K562 (cell line): Measurements from ENCODE around the gene ZNF862. TPM values are rescaled to one million over a fixed set of nuclear protein-coding genes. Genes with fewer than 3 reads are reported as not detected.

Source experiments
- AFF1 ChIP-seq, 2 experiments: fragments of 450-650 bp; IDR thresholded peaks; 2 replicates each; pipeline ENCODE4 v1.6.1; 2018; ENCODE audit warnings: mild to moderate bottlenecking in 2 of 2, low read depth in 1 of 2; ENCODE audit not compliant: partially characterized antibody in 2 of 2
- CBFB ChIP-seq: sonication (generic); formaldehyde crosslinking; IDR thresholded peaks from 2 replicates; pipeline ENCODE4 v1.4.0; 2020; ENCODE audit warnings: mild to moderate bottlenecking, missing genetic modification reagents
- CHCHD3 ChIP-seq: fragments of 250-450 bp; sonication (Bioruptor Pico); IDR thresholded peaks from 2 replicates; pipeline ENCODE4 v2.1.2; 2022; ENCODE audit warnings: mild to moderate bottlenecking
- FOSL1 ChIP-seq: fragments of 200-800 bp; sonication (Bioruptor generic); conservative IDR thresholded peaks from 2 replicates; pipeline ENCODE4 v1.6.1; 2016; ENCODE audit warnings: missing genetic modification characterization, missing compliant biosample characterization
- GATA2 ChIP-seq: sonication (generic); formaldehyde crosslinking; IDR thresholded peaks from 2 replicates; pipeline ENCODE4 v1.4.0; 2020; ENCODE audit warnings: mild to moderate bottlenecking, missing genetic modification reagents
- NELFE ChIP-seq: IDR thresholded peaks from 2 replicates; pipeline ENCODE4 v1.6.1; 2011; ENCODE audit warnings: mild to moderate bottlenecking; ENCODE audit not compliant: insufficient read depth, insufficient read length
- NR2C2 ChIP-seq, 2 experiments: fragments of 200-800 bp in 1 of 2; sonication (Bioruptor generic) in 1 of 2; sonication (generic) in 1 of 2; formaldehyde crosslinking in 1 of 2; IDR thresholded peaks; 2 replicates each; pipeline versions ENCODE4 v1.6.1 to v1.8.0; 2016 to 2022; ENCODE audit warnings: mild to moderate bottlenecking in 1 of 2, missing compliant biosample characterization in 1 of 2, missing genetic modification characterization in 1 of 2, missing genetic modification reagents in 1 of 2
- POLR2A ChIP-seq: fragments of 450-650 bp; conservative IDR thresholded peaks from 2 replicates; pipeline ENCODE4 v1.6.1; 2016
- PRDM10 ChIP-seq: fragments of 450-650 bp; IDR thresholded peaks from 2 replicates; pipeline ENCODE4 v1.6.1; 2018; ENCODE audit not compliant: partially characterized antibody
- RBFOX2 ChIP-seq: fragments of 200-400 bp; formaldehyde crosslinking; IDR thresholded peaks from 2 replicates; pipeline ENCODE4 v1.6.1; 2017; ENCODE audit warnings: low read depth, mild to moderate bottlenecking, low read length, moderate library complexity
- TGIF2 ChIP-seq: sonication (generic); formaldehyde crosslinking; IDR thresholded peaks from 2 replicates; pipeline ENCODE4 v1.8.1; 2022; ENCODE audit warnings: mild to moderate bottlenecking, missing genetic modification reagents, moderate library complexity
- THAP7 ChIP-seq: fragments of 250-450 bp; sonication (Bioruptor Pico); IDR thresholded peaks from 2 replicates; pipeline ENCODE4 v1.5.0; 2021
- ZKSCAN1 ChIP-seq: fragments of 150-350 bp; IDR thresholded peaks from 2 replicates; pipeline ENCODE4 v1.6.1; 2016; ENCODE audit warnings: low read depth, low read length
- ZNF133 ChIP-seq: fragments of 250-450 bp; sonication (Bioruptor Pico); IDR thresholded peaks from 2 replicates; pipeline ENCODE4 v1.4.0; 2020; ENCODE audit warnings: mild to moderate bottlenecking
- ZNF184 ChIP-seq: sonication (generic); formaldehyde crosslinking; IDR thresholded peaks from 2 replicates; pipeline ENCODE4 v1.5.0; 2020; ENCODE audit warnings: missing genetic modification reagents
- ZNF277 ChIP-seq: fragments of 250-450 bp; sonication (Bioruptor Pico); IDR thresholded peaks from 2 replicates; pipeline ENCODE4 v1.8.0; 2022; ENCODE audit warnings: inconsistent platforms, mild to moderate bottlenecking, moderate library complexity, borderline replicate concordance
- ZNF41 ChIP-seq: fragments of 250-450 bp; sonication (Bioruptor Pico); conservative IDR thresholded peaks from 2 replicates; pipeline ENCODE4 v1.4.0; 2020; ENCODE audit warnings: mild to moderate bottlenecking
- ZNF589 ChIP-seq: fragments of 200-800 bp; sonication (Bioruptor generic); IDR thresholded peaks from 2 replicates; pipeline ENCODE4 v1.6.1; 2016; ENCODE audit warnings: low read depth, missing genetic modification characterization, missing compliant biosample characterization
- polyA plus RNA-seq, 8 experiments: library from polyadenylated mRNA; depleted of rRNA in 4 of 8; stranded (reverse) in 5 of 8; unstranded in 3 of 8; fragments of >200 nt; fragmentation: Nextera tagmentation in 2 of 8; fragmentation: Illumina TruSeq in 1 of 8; extraction: Ambion mirVana in 2 of 8; extraction: Trizol in 1 of 8; gene quantifications; 2 replicates each; pipeline versions ENCODE4 v1.2.1 to v1.2.3, GENCODE V29; 2011 to 2014; ENCODE audit warnings: inconsistent platforms in 1 of 8, missing spikeins in 1 of 8
- total RNA-seq, 7 experiments: library from RNA; depleted of rRNA in 6 of 7; stranded (reverse); fragments of >200 nt in 6 of 7; fragmentation: Illumina TruSeq in 2 of 7; extraction: Trizol in 2 of 7; gene quantifications; 2 replicates each; pipeline versions ENCODE4 v1.2.1 to v1.2.3, GENCODE V29; 2011 to 2021; ENCODE audit warnings: low replicate concordance in 1 of 7

The ZNF862 gene
- total and polyA plus RNA-seq, 9 of the 15 experiments (the other 6 are each of a cell fraction or from before 2014, with no cell fraction given), result 1.1 to 3.9 (median 2.6) TPM

DNA sequence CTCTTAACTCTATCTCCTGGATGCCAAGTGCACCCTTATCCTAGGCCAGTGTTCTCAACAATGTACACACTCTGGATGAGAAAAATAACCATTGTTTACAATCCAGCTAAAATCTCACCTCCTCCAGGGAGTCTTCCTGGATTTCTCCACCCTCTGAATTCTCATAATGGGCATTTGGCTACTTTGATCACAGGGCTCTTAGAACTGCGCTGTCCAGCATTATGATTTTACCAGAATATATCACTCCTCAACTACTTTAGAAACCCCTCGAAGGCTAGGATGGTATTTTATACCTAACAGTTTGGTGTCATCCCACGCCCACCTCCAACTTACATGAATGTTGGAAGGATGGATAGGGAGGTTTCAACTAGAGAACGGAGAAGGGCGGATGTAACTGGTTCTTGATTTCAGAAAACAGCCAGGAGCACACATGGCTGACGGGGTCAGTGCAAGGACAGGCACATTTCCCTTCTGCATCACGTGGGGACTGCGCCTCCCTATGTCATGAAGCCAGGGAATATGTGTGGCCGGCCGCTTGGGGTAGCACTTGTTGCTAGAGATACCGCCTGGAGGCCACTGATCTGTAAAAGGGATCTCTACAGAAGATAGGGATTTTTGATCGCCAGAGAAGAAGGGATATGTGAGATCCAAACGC, 34.4 kb downstream of the ZNF862 start (continued):
- TF ChIP-seq ZNF41 (no peak; the same call in 1 of the 2 replicates), THAP7 (CRISPR knock-in tag) (no peak), RBFOX2 (no peak), NR2C2 (CRISPR knock-in tag; IDR thresholded peaks at IDR 0.05) (no peak), NR2C2 (tag; IDR thresholded peaks at IDR 0.05) (peak; percentile 68), ZNF589 (no peak), CBFB (0 out of 2 replicates have a peak, but pooled peaks have one; percentile 49), ZNF133 (no peak), ZKSCAN1 (no peak; the same call in 1 of the 2 replicates), ZNF277 (no peak), GATA2 (CRISPR knock-in tag) (peak; percentile 68; the same call in 1 of the 2 replicates), PRDM10 (no peak), TGIF2 (CRISPR knock-in tag) (no peak), FOSL1 (tag) (0 out of 2 replicates have a peak, but pooled peaks have one; percentile 34), POLR2A (peak; percentile 41; the same call in 1 of the 2 replicates), CHCHD3 (CRISPR knock-in tag) (0 out of 2 replicates have a peak, but pooled peaks have one; percentile 4), AFF1 (IDR thresholded peaks at IDR 0.05; ENCODE audit: low read depth in 1 of 2, partially characterized antibody in 2 of 2) (peak in 1 of 2 experiments; percentile 50), ZNF184 (CRISPR knock-in tag) (no peak), NELFE (no peak)
